GM18873 (cell line): Measurements from ENCODE around the gene EMID1.
"Not testable (repeated sequence)": the region's sequence is repeated elsewhere in the genome, so short reads cannot be mapped to it uniquely, and the experiment has no call there.

ENCODE experiments used
- ATAC-seq: cut with Tn5 transposase; IDR thresholded peaks from one replicate; pipeline ENCODE4 v1.9.1; 2021; ENCODE audit warnings: mild to moderate bottlenecking, moderate library complexity, moderate number of reproducible peaks; ENCODE audit not compliant: unreplicated experiment, low FRiP score

Gene EMID1

GRCh38 chr22:29208879-29209623, 3.4 kb downstream of the EMID1 start:
- no peak for ATAC-seq

GRCh38 chr22:29209624-29209929, 3.9 kb downstream of the EMID1 start:
- ATAC-seq: no peak

- ATAC-seq: no peak
Measured at GRCh38 chr22:29211066-29211465, 5.4 kb downstream of the EMID1 start.

- ATAC-seq: no peak
Measured at GRCh38 chr22:29211466-29211865, 5.8 kb downstream of the EMID1 start.

- no peak for ATAC-seq
Measured at GRCh38 chr22:29212743-29213142, 7.0 kb downstream of the EMID1 start.

- ATAC-seq: no peak
Measured at GRCh38 chr22:29213493-29213892, 7.8 kb downstream of the EMID1 start.

GRCh38 chr22:29214232-29214631, 8.5 kb downstream of the EMID1 start:
- no peak for ATAC-seq

GRCh38 chr22:29215012-29215860, 9.5 kb downstream of the EMID1 start:
- no peak for ATAC-seq

GRCh38 chr22:29216011-29216872, 10.5 kb downstream of the EMID1 start:
- no peak for ATAC-seq

- no peak for ATAC-seq
Measured at GRCh38 chr22:29216873-29217666, 11.4 kb downstream of the EMID1 start.

- ATAC-seq: no peak
Measured at GRCh38 chr22:29217827-29218757, 12.4 kb downstream of the EMID1 start.

GRCh38 chr22:29218758-29219408, 13.2 kb downstream of the EMID1 start:
- no peak for ATAC-seq

GRCh38 chr22:29219409-29219782, 13.7 kb downstream of the EMID1 start:
- ATAC-seq: not testable (repeated sequence)

- no peak for ATAC-seq
Measured at GRCh38 chr22:29219881-29220670, 14.4 kb downstream of the EMID1 start.

GRCh38 chr22:29224121-29224858, 18.6 kb downstream of the EMID1 start:
- no peak for ATAC-seq

- no peak for ATAC-seq
Measured at GRCh38 chr22:29224859-29225410, 19.2 kb downstream of the EMID1 start.
